Mesendoderm (in vitro differentiated cells): Measurements from ENCODE around the gene MPST.
A peak's percentile ranks its signal among the peaks of the same experiment; 100 is the strongest.

Experiments
- DNase-seq: peaks from one replicate; pipeline ENCODE4 v3.0.0; 2013
- H2AK5ac ChIP-seq: 2 replicates; pipeline ENCODE4 v1.6.1; 2013; ENCODE audit warnings: low read length, inconsistent platforms
- H2BK120ac ChIP-seq: 2 replicates; pipeline ENCODE4 v1.6.1; 2013; ENCODE audit warnings: low read depth, mild to moderate bottlenecking, low read length, moderate library complexity, mixed read lengths
- H2BK15ac ChIP-seq: replicated peaks from 2 replicates; pipeline ENCODE4 v1.6.1; 2013; ENCODE audit warnings: low read depth, mild to moderate bottlenecking, moderate library complexity
- H2BK5ac ChIP-seq: 2 replicates; pipeline ENCODE4 v1.6.1; 2013; ENCODE audit warnings: low read length, inconsistent platforms
- H3K18ac ChIP-seq: 2 replicates; pipeline ENCODE4 v1.6.1; 2013; ENCODE audit warnings: mild to moderate bottlenecking, low read length, mixed read lengths
- H3K23ac ChIP-seq: one replicate; pipeline ENCODE4 v1.6.1; 2013; ENCODE audit warnings: low read length
- H3K27ac ChIP-seq: 2 replicates; pipeline ENCODE4 v1.5.1; 2013; ENCODE audit warnings: low read depth, mild to moderate bottlenecking, inconsistent platforms, low read length, moderate library complexity
- H3K27me3 ChIP-seq: 2 replicates; pipeline ENCODE4 v1.6.1; 2013; ENCODE audit warnings: low read length, control low read depth, mild to moderate bottlenecking, inconsistent platforms; ENCODE audit not compliant: insufficient read depth, poor library complexity
- H3K36me3 ChIP-seq: 2 replicates; pipeline ENCODE4 v1.6.1; 2013; ENCODE audit warnings: low read length, inconsistent platforms; ENCODE audit not compliant: control insufficient read depth, insufficient read depth
- H3K4ac ChIP-seq: one replicate; pipeline ENCODE4 v1.6.1; 2013; ENCODE audit warnings: low read depth, mild to moderate bottlenecking, low read length, moderate library complexity
- H3K4me1 ChIP-seq: 2 replicates; pipeline ENCODE4 v1.6.1; 2013; ENCODE audit warnings: low read depth, low read length, inconsistent platforms; ENCODE audit not compliant: control insufficient read depth
- H3K4me2 ChIP-seq: 2 replicates; pipeline ENCODE4 v1.6.1; 2013; ENCODE audit warnings: low read length
- H3K4me3 ChIP-seq: 2 replicates; pipeline ENCODE4 v1.5.1; 2013; ENCODE audit warnings: mild to moderate bottlenecking, low read length
- H3K56ac ChIP-seq: one replicate; pipeline ENCODE4 v1.6.1; 2013; ENCODE audit warnings: low read length
- H3K79me1 ChIP-seq: 2 replicates; pipeline ENCODE4 v1.6.1; 2013; ENCODE audit warnings: low read length, inconsistent platforms
- H3K79me2 ChIP-seq: 2 replicates; pipeline ENCODE4 v1.6.1; 2013; ENCODE audit warnings: mild to moderate bottlenecking, low read length; ENCODE audit not compliant: control insufficient read depth, insufficient read depth
- H3K9ac ChIP-seq: 2 replicates; pipeline ENCODE4 v1.6.1; 2013; ENCODE audit warnings: low read length, inconsistent platforms
- H4K5ac ChIP-seq: one replicate; pipeline ENCODE4 v1.6.1; 2013; ENCODE audit warnings: low read length
- H4K8ac ChIP-seq: one replicate; pipeline ENCODE4 v1.6.1; 2013; ENCODE audit warnings: low read depth, mild to moderate bottlenecking, control low read depth, low read length, moderate library complexity
- WGBS: extraction: QIAGEN DNeasy Blood & Tissue Kit; methylation state at CpG from one replicate; pipeline ENCODE4 v1.1.7; 2013; ENCODE audit warnings: low lambda C conversion rate, missing lambda C conversion rate; ENCODE audit not compliant: insufficient coverage; ENCODE audit errors: extremely low coverage; 5-methylcytosine and 5-hydroxymethylcytosine counted together

Gene MPST

DNA sequence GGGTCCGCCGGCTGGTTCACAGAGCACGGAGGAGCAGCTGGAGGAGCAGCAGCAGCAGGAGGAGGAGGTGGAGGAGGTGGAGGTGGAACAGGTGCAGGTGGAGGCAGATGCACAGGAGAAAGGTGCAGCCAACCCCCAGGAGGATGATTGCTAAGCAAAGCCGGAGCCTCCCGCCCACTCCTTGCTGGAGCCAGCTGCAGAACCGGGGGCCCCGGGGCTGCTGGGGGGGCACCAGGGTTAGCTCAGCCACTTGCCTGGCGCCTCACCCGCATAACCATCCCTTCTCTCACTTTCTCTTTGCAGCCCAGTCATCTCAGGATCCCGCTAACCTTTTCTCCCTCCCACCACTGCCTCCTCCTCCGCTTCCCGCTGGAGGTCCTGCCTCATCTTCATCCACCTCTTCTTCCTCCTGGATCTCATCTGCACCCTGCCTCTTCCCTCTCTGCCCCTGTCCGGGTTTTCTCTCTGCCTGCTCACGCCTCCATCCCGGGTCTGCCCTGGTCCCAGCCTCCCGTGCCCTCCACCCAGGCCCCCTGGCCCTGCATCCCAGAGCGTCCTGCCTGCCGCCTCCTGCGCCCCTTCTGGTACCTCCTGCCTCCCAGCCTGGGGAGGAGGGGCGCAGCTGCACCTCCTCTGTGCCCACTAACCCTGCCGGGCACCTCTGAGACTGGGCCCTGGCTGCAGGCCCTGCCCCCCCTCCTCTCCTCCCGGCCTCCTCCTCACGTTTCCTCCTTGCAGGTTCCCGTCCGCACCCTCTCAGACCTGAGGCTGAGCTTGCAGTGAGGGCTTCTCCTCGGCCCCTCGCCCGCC lies 41.5 kb downstream of the MPST start:
- WGBS: no CpG with 5 or more reads among the region's 28 CpGs

DNA sequence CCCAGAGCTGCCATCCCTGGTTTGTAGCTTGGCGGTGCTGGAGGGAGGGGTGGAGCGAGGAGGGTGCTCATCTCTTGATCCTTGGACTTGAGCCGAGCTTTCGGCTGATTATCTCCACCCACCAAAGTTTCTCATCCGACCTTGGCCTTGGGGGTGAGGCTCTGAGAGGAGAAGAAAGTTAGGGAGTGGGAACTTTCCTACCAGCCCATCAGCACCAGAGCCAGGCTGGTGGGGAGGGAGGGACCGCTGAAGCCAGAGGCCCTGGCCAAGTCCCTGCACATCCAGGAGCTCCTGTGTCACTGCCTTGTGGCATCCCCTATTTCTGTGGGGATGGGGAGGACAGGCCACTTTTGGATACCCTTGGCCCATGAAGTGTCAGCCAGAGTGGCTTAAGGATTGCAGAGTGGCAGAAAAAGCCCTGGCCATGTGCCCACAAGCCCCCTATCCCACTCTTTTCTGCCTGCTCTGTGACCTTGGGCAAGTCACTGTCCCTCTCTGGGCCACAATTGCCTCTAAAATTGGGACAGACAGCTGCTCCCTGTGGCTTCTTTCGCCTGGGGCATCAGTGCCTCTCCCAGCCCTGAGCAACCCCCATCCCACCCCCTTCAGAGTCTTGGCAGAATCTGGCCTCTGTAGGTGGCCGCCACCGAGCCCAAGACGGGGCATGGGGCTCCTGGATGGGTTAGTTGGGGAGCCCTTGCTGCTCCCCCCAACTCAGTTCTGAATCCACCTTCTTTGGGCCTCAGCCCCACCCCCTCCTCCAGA lies 42.3 kb downstream of the MPST start:
- WGBS: no CpG with 5 or more reads among the region's 10 CpGs
- H2BK5ac ChIP-seq: no peak overlapping the region
- no peak overlapping the region for H2BK15ac ChIP-seq
- H4K8ac ChIP-seq: no peak overlapping the region
- no peak overlapping the region for H3K4ac ChIP-seq
- H4K5ac ChIP-seq: no peak overlapping the region
- no peak overlapping the region for H3K4me2 ChIP-seq
- H3K23ac ChIP-seq: no peak overlapping the region
- no peak overlapping the region for H3K18ac ChIP-seq
- no peaks in the 10 kb centered on the region for H3K4me1 ChIP-seq
- H2AK5ac ChIP-seq: no peak overlapping the region
- H3K56ac ChIP-seq: no peak overlapping the region
- H3K27ac ChIP-seq: no peak overlapping the region
- H3K27me3 ChIP-seq: no peaks in the 10 kb centered on the region
- no peaks in the 10 kb centered on the region for H3K36me3 ChIP-seq
- H3K79me1 ChIP-seq: no peaks in the 10 kb centered on the region
- DNase-seq: no peak
- no peak overlapping the region for H3K4me3 ChIP-seq
- no peak overlapping the region for H2BK120ac ChIP-seq
- H3K9ac ChIP-seq: no peak overlapping the region
- no peaks in the 10 kb centered on the region for H3K79me2 ChIP-seq

More for the DNA sequence above, 41.5 kb downstream of the MPST start:
- Histone ChIP-seq H3K4ac (no peak overlapping the region), H2BK15ac (no peak overlapping the region), H3K27me3 (no peaks in the 10 kb centered on the region), H3K79me1 (no peaks in the 10 kb centered on the region), H3K36me3 (no peaks in the 10 kb centered on the region), H2BK120ac (no peak overlapping the region), H3K27ac (no peak overlapping the region), H3K23ac (no peak overlapping the region), H3K4me1 (no peaks in the 10 kb centered on the region), H4K8ac (no peak overlapping the region), H3K4me2 (no peak overlapping the region), H2AK5ac (no peak overlapping the region), H3K18ac (no peak overlapping the region), H3K4me3 (no peak overlapping the region), H4K5ac (no peak overlapping the region), H3K9ac (no peak overlapping the region), H3K56ac (no peak overlapping the region), H2BK5ac (no peak overlapping the region), H3K79me2 (no peaks in the 10 kb centered on the region)
- DNase-seq: no peak

- no CpG with 5 or more reads among the region's 7 CpGs for WGBS
- no peak overlapping the region for H2BK5ac ChIP-seq
These were observed 42.8 kb downstream of the MPST start for GRCh38 chr22:37062376-37062675.

GRCh38 chr22:37062702-37063381 lies 43.3 kb downstream of the MPST start:
- Histone ChIP-seq H3K4me2 (no peak overlapping the region), H2AK5ac (no peak overlapping the region), H3K36me3 (no peaks in the 10 kb centered on the region), H4K5ac (no peak overlapping the region), H3K4ac (no peak overlapping the region), H3K79me2 (no peaks in the 10 kb centered on the region), H3K23ac (no peak overlapping the region), H3K18ac (no peak overlapping the region), H3K27me3 (no peaks in the 10 kb centered on the region), H3K9ac (no peak overlapping the region), H3K56ac (peak overlapping the region; percentile 5), H3K27ac (no peak overlapping the region), H3K4me3 (no peak overlapping the region), H3K79me1 (no peaks in the 10 kb centered on the region), H2BK15ac (no peak overlapping the region), H3K4me1 (no peaks in the 10 kb centered on the region), H2BK120ac (no peak overlapping the region), H4K8ac (no peak overlapping the region), H2BK5ac (no peak overlapping the region)
- no peak for DNase-seq
- no CpG with 5 or more reads among the region's 15 CpGs for WGBS

More at GRCh38 chr22:37062376-37062675, 42.8 kb downstream of the MPST start:
- Histone ChIP-seq H2AK5ac (no peak overlapping the region), H3K79me1 (no peaks in the 10 kb centered on the region), H3K9ac (no peak overlapping the region), H3K4me3 (no peak overlapping the region), H3K4me2 (no peak overlapping the region), H3K56ac (no peak overlapping the region), H3K27ac (no peak overlapping the region), H2BK120ac (no peak overlapping the region), H3K23ac (no peak overlapping the region), H3K4me1 (no peaks in the 10 kb centered on the region), H4K8ac (no peak overlapping the region), H4K5ac (no peak overlapping the region), H3K79me2 (no peaks in the 10 kb centered on the region), H3K4ac (no peak overlapping the region), H3K36me3 (no peaks in the 10 kb centered on the region), H3K27me3 (no peaks in the 10 kb centered on the region), H3K18ac (no peak overlapping the region), H2BK15ac (no peak overlapping the region)
- DNase-seq: no peak

- Histone ChIP-seq H3K4me3 (no peak overlapping the region), H2BK120ac (no peak overlapping the region), H3K9ac (no peak overlapping the region), H3K4ac (no peak overlapping the region), H3K4me1 (no peaks in the 10 kb centered on the region), H3K27me3 (no peaks in the 10 kb centered on the region), H4K5ac (no peak overlapping the region), H3K18ac (no peak overlapping the region), H2BK15ac (no peak overlapping the region), H3K79me1 (no peaks in the 10 kb centered on the region), H2AK5ac (no peak overlapping the region), H3K4me2 (no peak overlapping the region), H3K56ac (no peak overlapping the region), H3K36me3 (no peaks in the 10 kb centered on the region), H3K23ac (no peak overlapping the region), H3K79me2 (no peaks in the 10 kb centered on the region), H4K8ac (no peak overlapping the region), H2BK5ac (no peak overlapping the region), H3K27ac (no peak overlapping the region)
- no peak for DNase-seq
- WGBS: no CpG with 5 or more reads among the region's 28 CpGs
These were observed 44.2 kb downstream of the MPST start for GRCh38 chr22:37063431-37064420.
